NCI-H2029 (cell line): ENCODE results near the gene MIDN.

ENCODE experiments used
- DNase-seq: peaks from one replicate; lab custom pipeline; 2025; lab: John Stamatoyannopoulos, UW

The MIDN gene

GRCh38 chr19:1220976-1221903, 27.1 kb upstream of the MIDN start:
- DNase-seq = no peak

GRCh38 chr19:1221904-1222255, 26.5 kb upstream of the MIDN start:
- no peak for DNase-seq

GRCh38 chr19:1222394-1222793, 26.0 kb upstream of the MIDN start:
- no peak for DNase-seq

GRCh38 chr19:1223018-1223855, 25.1 kb upstream of the MIDN start:
- DNase-seq = no peak

GRCh38 chr19:1224047-1224825, 24.1 kb upstream of the MIDN start:
- DNase-seq = no peak

- DNase-seq = no peak
Observed at GRCh38 chr19:1224847-1225246, 23.5 kb upstream of the MIDN start.

- DNase-seq = no peak
Observed at GRCh38 chr19:1225440-1226226, 22.8 kb upstream of the MIDN start.

- no peak for DNase-seq
Observed at GRCh38 chr19:1226227-1226518, 22.2 kb upstream of the MIDN start.

- DNase-seq = no peak
Observed at GRCh38 chr19:1226522-1227303, 21.7 kb upstream of the MIDN start.

- no peak for DNase-seq
Observed at GRCh38 chr19:1227304-1228054, 20.9 kb upstream of the MIDN start.

GRCh38 chr19:1228161-1228957, 20.0 kb upstream of the MIDN start:
- DNase-seq = no peak

- DNase-seq = no peak
Observed at GRCh38 chr19:1229056-1229923, 19.1 kb upstream of the MIDN start.

- no peak for DNase-seq
Observed at GRCh38 chr19:1229924-1230782, 18.2 kb upstream of the MIDN start.

- no peak for DNase-seq
Observed at GRCh38 chr19:1230783-1231489, 17.4 kb upstream of the MIDN start.

GRCh38 chr19:1231729-1232637, 16.4 kb upstream of the MIDN start:
- DNase-seq = no peak

GRCh38 chr19:1232652-1233072, 15.7 kb upstream of the MIDN start:
- DNase-seq = no peak
